H4 (cell line): ENCODE data around the gene HSPB2. TPM values are rescaled to one million over a fixed set of nuclear protein-coding genes. Genes with fewer than 3 reads are reported as not detected.
"Not testable (repeated sequence)": the region's sequence is repeated elsewhere in the genome, so short reads cannot be mapped to it uniquely, and the experiment has no call there.

ENCODE experiments used
- DNase-seq: peaks from one replicate; pipeline ENCODE4 v3.0.0-alpha.2; 2015; ENCODE audit warnings: low spot score
- total RNA-seq: library from RNA; depleted of rRNA; stranded (reverse); fragments of >200 nt; shearing (Covaris generic); gene quantifications from 2 replicates; pipeline ENCODE4 v1.2.3, GENCODE V29; 2014; rRNA removed

HSPB2 gene
- not detected in 2 replicates for total RNA-seq

- no peak for DNase-seq
Observed at GRCh38 chr11:111912535-111912934, at the start of gene HSPB2. Gene HSPB2 (plus strand): TSS chr11:111912734. CDS start chr11:111912830, 96 bp downstream.

DNA sequence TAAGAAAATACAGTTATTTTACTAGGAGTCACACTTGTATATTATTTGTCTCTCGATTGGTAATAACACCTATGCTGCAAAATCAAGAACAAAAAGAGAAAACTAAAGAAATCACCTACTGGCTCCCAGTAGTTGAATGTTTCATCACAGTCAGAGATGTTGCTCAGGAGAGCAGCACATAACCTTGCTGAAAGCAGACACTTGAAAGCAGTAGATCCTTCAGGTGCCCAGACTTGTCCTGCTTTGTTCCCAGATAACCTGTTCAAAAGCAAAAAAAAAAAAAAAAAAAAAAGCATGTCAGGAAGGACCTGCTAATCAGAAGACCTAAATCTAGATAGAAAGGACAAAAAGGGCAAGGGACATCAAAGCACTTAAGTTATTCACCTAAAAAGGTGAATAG lies 42.4 kb upstream of the HSPB2 start:
- DNase-seq, result no peak

DNA sequence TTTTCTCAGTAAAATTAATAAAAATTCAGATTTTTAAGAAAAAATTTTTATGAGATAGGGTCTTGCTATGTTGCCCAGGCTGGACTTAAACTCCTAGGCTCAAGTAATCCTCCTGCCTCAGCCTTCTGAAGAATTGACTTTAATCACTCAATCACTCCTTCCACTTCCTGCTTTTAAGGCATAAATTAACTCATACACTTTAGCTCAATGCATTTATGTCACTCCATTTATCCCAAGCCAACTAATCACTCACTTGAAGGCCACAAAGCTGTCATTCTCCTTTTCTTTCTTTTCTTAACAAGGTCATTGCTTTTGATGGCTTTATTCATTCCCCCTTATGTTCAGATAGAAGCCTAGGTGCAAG lies 42.0 kb upstream of the HSPB2 start:
- no peak for DNase-seq

- DNase-seq, result peak; percentile 53
Observed at GRCh38 chr11:111870886-111871692, 41.4 kb upstream of the HSPB2 start, which contains the start of gene ALG9. Gene ALG9 (minus strand): TSS chr11:111871581. CDS start chr11:111871482, 99 bp downstream.

DNA sequence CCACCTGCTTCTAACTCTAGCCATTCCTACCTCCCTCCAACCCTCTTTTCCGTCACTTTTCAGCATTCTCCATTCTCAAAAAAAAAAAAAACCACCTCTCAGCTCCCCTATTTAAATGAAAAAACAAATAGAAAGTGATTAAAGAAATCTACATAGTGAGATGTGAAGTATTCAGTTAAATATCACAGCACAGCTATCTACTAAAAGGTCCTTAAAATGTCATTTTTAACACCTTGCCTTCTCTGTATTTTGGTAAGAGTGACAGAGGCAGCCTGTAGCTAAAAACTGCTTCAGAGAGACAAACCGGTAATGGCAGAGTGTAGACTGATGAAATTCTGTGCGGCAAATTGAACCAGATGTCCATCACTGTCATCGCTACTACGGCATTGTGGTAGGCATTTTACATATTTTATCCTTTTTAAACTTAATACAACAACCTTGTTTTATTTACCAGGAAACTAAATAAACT lies 40.8 kb upstream of the HSPB2 start:
- DNase-seq, result no peak

DNA sequence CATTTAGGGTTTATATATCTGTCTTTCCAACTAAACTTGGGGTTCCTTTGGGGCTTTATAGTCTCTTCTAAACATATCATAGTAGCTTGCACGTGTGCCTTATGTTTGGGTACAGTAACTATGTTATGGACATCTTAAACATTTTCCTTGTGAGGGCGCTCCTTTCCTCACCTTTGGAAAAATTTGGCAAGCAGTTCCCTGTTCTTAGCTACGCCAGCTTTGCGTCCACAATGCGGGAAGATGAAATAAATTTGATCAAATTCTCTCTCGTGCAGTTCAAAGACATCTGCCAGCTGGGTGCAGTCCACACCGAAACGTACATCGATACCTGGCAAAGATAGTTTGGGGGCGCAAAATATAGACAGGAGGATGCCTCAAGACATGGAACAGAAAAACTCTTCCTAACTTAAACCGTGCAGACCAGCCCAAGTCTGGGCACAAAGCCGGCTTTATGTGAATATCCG lies 34.1 kb upstream of the HSPB2 start:
- DNase-seq, result peak; percentile 7

DNA sequence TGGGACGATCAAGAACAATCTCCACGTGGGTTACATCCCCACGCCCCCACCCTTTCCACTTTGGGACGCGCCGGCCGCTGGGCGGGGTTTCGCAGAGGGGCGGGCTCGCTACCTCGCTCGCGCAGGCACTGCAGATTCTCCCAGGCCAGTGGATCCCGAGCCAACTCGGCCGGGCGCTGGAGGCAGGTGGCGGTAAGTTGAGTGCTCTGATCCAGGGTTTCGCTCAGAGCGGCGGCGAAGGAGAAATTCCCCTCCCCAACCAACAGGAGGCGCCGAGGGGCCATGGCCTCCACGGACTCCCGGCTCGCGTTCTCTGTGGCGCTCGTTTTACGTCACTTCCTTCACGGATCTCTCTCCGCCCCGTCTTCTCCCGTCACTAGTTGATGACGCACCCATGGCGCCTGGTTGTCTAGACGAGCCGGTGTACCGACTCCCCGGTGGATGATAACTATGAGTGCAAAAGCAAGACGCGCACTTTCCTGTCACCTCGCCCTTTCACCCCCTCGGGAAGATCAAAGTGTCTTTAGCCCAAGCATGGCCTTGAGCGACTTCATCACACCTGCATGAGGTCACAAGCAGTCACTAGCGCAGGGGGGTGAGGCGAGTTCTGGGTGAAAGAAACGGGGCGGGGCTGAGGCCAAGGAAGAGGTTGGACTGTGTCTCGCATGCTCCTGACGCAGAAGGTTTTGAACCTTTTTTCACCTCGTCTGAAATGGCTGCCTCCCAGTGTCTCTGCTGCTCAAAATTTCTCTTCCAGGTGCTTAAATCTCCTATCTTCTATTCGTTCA lies 33.5 kb upstream of the HSPB2 start, which contains the start of the genes CFAP68 and FDXACB1:
CFAP68 (plus strand) TSS at position 693 of the 788 bp plus-strand sequence; CDS start at position 713, 20 bp downstream.
FDXACB1 (minus strand) TSS at position 317 of the 788 bp plus-strand sequence; CDS start at position 284, 33 bp downstream.
- peak; percentile 96 for DNase-seq

- DNase-seq, result no peak
Observed at GRCh38 chr11:111879637-111879960, 32.9 kb upstream of the HSPB2 start.

DNA sequence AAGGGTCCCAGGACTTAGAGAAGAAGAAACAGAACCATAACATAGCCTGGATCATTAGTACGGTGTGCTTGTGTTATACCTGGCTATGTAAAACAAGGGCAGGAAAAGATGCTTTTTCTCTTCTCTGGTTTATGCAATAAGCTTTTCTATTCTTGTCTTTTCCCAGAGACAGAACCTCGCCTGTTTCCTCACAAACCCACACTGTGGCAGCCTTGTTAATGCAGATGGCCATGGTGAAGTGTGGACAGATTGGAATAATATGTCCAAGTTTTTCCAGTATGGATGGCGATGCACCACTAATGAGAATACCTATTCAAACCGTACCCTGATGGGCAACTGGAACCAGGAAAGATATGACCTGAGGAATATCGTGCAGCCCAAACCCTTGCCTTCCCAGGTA lies 30.3 kb upstream of the HSPB2 start:
- DNase-seq, result no peak

DNA sequence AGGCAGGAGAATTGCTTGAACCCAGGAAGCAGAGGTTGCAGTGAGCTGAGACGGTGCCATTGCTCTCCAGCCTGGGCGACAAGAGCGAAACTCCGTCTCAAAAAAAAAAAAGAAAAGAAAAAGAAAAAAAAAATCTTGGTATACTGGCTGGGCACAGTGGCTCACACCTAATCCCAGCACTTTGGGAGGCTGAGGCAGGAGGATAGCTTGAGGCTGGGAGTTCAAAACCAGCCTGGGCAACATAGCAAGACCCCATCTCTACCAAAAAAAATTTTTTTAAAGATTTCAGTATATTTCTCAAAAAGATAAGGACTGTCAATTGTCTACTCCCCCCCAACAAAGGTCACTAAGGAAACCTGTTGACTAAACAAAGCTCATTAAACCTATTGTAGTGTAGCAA lies 27.5 kb upstream of the HSPB2 start:
- DNase-seq, result not testable (repeated sequence)

- no peak for DNase-seq
Observed at GRCh38 chr11:111886032-111886431, 26.5 kb upstream of the HSPB2 start.

- no peak for DNase-seq
Observed at GRCh38 chr11:111886844-111887243, 25.7 kb upstream of the HSPB2 start.

- no peak for DNase-seq
Observed at GRCh38 chr11:111905411-111905810, 7.1 kb upstream of the HSPB2 start.

GRCh38 chr11:111906680-111907079 lies 5.9 kb upstream of the HSPB2 start:
- no peak for DNase-seq

DNA sequence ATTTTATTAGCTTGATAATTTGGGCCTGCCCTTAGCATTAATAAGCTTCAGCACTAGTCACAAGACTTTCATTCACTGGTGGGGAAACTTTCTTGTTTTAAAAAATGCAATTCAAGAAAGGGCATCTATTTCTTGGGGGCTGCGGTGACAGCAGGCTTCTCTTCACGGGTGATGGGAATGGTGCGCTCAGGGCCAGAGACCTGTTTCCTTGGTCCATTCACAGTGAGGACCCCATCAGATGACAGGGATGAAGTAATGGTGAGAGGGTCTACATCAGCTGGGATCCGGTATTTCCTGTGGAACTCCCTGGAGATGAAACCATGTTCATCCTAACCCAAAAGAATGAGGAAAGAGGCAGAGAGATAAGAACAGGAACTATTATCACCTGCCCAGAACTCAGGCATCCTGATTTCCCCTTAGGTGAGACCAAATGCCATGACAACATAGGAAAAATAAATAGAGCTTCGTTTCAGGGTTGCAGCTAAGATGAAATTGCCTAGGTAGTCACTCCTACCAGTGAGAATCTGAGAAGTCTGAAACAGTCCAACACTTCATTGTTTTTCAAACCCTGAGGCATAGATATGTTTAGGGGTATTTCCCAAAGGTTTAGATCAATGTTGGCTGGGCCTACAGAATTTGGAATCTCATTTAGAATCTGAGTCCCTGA lies 3.8 kb upstream of the HSPB2 start:
- DNase-seq, result no peak

DNA sequence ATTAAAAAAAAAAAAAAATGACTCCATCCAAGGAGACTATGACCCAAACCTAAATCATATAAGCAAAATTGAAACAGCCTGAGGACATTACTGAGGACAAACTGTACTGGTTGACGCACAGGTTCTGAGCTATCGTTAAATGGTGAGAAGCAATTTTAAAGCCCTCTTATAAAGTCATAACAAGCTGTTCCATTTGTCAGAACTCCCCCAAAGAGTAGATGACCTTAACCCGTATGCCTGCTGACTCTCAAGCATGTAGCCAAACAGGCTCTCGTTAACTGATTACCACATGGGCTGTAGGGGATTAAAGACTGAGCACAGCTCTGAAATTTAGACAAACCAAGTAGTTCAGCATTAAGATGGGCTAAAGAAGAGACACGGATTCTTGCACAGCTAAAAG lies 3.2 kb upstream of the HSPB2 start:
- DNase-seq, result no peak

GRCh38 chr11:111910676-111911562 lies 1.6 kb upstream of the HSPB2 start:
- DNase-seq, result no peak

GRCh38 chr11:111911563-111912401 lies 752 bp upstream of the HSPB2 start, which contains the start of gene CRYAB:
Gene CRYAB (minus strand): TSS chr11:111911770. CDS start chr11:111911724, 46 bp downstream.
- peak; percentile 33 for DNase-seq

GRCh38 chr11:111913031-111913861 lies 712 bp downstream of the HSPB2 start:
- no peak for DNase-seq
